NCI-H128 (cell line): Measurements from ENCODE around the gene PGM1.

ENCODE experiments used
- DNase-seq: peaks from one replicate; lab custom pipeline; 2025; ENCODE audit not compliant: unreplicated experiment; lab: John Stamatoyannopoulos, UW

Gene PGM1

DNA sequence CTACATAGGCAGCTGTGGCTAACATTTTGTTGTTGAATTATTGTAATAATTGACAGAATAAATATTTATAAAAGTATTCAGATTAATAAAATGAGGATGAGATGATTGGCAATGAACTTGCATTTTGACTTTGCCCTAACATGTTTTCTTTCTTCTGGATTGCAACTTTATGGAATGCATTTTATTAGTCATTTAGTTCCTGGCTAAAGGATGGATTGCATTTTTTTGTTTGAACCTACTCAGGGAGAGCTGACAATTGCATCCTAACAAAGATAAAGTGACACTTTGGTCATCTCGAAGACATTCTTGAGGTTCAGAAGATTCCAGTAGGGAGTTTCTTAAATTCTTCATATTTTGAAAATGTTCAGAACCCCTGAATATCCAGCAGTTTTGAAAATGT lies 37.5 kb downstream of the PGM1 start:
- no peak for DNase-seq

DNA sequence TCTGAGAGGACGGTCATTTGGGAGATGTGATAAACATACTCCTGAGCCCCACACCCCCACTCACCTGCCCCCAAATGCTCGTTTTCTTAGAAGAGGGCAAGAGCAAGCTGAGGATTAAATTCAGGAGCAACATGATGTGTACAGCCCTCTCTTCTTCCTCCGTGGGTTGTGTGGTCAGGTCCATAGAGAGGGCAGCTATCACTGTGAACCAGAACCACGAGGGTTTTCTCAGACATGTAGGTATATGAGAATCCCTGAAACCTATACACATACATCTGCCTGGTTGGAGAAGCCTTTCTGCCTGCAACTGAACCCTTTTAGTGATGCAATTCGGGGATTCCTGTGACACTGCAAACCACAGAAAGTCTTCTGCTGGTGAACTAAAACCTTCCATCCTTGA lies 38.9 kb downstream of the PGM1 start:
- no peak for DNase-seq

DNA sequence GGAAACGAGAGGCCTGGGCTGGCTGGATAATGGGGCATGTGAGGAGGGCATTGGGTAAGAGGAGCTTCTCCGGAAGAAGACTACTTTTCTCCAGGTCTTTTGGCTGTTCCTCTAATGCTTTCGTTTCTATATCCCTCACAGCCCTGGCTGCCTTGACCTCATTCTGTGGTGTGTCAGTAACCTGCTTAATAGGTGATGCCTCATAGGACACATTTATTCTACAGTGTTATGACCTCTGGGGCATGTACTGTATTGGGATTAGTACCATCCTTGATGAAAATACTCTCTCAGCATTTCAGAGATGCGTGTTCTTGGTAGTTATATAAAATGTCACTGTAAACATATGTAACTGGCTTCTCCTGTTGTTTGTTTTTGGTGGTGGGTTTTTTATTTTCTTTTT lies 40.1 kb downstream of the PGM1 start:
- no peak for DNase-seq

DNA sequence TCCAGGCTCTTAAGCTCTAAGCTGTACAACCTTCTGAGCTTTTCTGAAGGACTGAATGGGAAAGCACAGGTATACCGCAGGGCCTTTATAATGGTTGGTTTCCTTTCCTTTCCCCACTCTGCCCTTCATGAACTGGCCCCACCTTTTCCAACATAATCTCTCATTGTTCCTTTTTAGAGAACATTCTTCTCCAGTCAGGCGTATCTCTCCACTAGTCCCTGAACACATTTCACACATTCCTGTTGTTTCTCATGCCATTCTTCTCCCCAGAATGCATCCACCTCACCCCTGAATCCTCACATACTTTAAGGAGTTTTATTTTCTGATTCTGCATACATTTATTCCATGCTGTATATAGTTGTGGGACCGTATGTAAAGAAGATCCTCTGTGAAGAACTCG lies 41.3 kb downstream of the PGM1 start:
- no peak for DNase-seq

DNA sequence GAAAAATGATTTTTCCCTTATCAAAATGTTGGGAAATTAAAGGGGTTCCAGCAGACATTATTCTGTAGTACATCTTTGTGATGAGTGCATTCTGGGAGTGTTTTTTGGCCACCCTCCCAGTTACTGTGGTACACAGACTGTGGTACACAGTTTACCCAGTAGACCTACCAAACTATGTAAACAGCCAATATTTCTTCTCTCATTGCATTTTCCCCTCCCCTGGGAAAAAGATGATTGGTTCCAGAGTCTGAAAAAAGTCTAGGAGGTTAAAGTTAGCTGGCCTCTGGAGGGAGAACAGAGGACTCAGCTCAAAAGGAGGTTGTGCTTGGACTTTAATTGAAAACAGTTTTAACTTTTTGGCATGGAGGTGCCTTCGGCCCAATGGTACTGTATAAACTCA lies 42.5 kb downstream of the PGM1 start:
- no peak for DNase-seq

DNA sequence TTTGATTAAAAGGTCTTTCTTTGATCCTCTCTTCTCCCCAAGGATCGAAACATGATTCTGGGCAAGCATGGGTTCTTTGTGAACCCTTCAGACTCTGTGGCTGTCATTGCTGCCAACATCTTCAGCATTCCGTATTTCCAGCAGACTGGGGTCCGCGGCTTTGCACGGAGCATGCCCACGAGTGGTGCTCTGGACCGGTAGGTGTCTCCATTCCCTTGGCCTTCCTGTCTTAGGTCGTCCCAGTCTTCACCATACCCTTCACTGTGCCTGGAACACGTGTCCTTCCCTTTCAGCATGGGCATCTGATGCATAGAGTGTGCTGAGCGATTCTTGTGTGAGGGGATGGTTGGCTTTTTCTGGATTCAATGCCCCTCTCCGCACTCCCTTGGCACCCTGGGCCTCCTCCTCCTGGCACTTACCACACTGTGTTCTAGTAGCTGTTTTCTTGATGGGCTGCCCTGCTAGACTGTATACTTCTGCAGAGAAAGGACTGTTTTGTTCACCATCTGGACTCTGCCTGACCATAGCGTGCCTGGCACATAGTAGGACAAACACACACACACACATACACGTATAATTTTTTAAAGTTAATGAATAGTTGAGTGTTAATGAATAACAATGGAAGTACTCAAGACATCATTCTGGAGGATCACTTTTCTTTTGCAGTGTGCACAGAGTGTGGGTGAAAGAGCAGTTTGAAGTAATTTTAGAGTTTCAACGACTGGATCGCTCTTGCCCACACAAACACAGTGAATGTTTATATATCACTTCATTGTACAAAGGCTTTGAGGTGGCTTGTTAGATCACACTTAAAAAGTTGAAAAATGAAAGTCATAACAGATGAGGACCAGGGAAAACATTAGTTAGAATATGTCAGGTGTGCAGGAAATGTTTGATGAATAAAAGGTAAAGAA lies 43.2 kb downstream of the PGM1 start:
- no peak for DNase-seq

DNA sequence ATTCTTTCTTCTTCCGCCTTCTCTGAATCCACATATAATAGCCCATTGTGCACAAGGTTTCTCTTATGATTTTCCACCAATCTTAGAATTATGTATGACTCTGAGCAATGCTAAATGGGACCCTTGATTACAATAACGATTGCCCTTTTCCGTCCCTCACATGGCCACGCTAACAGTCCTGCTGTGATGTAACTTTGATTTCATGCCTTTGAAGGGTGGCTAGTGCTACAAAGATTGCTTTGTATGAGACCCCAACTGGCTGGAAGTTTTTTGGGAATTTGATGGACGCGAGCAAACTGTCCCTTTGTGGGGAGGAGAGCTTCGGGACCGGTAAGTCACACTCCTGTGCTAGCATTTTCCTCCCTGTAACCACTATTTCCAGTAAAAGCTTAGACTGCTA lies 45.3 kb downstream of the PGM1 start:
- DNase-seq, result no peak

DNA sequence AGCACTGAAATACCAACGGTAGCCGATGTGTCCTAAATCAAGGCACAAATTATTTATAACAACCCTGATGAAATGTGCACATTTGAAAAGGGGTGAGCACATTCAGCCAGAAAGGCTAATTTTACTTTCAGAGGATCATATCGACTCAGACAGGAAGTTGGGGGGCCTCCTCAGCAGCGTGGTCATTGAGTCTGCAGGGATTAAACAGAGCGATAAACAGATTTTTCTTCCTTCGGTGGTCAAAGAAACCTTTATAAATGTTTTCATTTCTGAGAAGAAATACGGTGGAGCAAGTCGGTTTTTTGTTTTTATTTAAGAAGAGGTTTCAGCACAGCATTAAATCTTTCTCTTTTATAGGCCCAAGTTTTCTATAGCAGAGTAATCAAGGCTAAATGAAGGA lies 45.7 kb downstream of the PGM1 start:
- no peak for DNase-seq

DNA sequence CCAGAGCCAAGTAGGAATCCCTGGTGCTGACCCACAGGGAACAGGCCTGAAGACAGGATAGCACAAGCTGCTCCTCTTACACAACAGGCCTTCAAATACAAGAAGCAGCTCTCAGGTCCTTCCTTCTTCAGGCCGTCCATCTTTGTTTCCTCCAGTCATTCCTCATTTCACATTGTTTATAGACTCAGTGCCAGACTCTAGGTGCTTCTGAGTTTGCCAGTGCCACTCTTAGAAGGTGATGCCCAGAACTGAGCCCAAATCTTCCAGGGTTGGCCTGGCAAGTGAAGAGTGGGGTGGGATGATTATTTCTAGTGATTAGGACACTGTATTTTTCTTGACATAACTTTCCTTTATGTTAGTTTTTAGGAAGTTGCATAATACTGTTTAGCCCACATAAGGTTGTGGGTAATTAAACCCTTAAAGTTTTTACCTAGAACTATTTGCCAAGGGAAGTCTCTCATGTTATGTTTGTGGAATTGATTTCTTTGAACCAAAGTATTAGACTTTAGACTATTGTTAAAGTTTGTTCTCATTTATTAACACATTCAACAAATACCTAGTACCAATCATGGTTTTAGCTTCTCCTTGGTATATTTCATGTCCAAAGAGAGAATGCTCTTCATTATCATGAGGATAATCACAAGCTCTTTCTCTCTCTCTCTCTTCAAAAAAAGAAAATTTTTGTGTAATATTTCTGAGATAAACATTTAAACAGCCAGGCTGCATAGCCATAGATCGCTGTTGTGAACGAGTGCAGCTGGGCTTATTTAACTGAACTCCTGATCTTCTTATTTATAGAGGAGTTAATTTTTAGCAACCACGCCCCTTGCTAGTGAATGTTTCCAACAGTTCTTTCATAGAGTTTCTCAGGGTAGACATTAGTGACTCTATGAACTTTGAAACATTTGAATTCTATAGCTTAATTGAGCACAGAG lies 47.7 kb downstream of the PGM1 start:
- DNase-seq, result no peak

DNA sequence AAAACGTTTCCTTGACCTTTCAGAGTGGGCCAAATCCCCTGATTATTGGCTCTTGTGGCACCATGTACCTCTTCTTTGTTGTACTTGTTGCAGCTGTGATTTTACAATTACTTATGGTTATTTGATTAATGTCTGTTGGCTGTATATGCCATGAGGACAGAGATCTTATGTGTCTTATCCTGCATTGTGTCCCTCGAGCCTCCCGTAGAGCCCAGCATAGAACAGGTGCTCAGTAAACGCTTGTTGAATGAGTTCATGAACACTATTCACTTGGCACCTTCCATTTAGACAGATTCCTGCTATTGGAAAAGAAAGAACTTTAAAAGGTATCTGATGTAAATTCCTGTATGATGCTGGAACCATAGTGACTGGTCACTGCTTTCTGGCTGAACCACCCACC lies 48.4 kb downstream of the PGM1 start:
- no peak for DNase-seq

DNA sequence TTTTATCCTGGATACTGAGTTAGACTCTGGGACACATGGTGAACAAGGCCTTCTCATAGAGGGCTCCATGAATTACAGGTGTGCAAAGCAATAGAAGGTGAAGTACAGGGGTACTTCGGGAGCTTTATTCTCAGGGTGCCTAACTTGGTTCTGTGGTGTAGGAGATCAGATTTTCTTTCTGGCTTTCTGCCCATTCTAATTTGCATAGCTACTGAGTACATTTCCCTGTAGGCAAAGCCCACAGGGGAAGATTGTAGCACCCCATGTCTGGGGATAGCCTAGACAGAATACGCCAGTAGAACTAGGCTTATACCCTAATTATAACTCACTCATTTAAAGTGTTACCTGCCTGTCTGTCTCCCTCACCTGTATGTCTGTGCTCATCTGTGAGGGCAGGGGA lies 49.7 kb downstream of the PGM1 start:
- no peak for DNase-seq

DNA sequence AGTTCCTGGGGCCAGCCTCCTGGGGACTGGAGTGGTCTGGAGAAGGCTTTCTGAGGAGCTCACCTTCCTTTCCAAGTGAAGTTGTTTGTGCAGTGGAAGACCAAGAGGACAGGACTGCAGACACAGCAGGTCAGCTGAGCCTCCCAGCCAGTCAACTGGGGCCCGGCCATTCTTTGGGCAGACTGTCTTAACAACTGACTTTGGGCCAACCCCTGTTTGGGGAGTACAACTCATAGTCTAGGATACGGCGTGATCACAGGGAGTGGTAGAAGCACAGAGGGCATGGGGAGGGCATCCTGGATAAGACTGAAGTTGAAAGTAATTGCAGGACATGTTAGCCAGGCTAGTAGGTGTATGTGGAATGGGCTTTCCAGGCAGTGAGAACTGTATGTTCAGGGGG lies 50.3 kb downstream of the PGM1 start:
- no peak for DNase-seq

DNA sequence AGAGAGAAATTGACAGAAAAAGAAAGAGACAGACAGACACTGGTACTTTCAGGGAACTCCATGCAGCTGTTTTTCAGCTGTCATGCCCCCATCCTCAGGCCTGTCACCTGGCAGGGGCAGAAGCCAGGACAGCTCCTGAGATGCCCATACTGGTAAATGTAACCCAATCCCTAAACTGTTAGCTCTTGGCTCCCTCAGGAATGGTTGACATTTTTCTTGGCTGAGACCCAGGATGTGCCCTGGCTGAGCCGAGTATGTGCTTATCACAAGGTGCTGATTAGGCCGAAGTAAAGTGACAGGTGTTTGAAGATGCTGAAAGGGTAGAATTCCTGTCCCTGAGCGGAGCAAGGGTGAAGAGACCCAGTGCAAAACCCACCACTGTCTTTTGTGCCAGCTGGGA lies 50.7 kb downstream of the PGM1 start:
- no peak for DNase-seq

DNA sequence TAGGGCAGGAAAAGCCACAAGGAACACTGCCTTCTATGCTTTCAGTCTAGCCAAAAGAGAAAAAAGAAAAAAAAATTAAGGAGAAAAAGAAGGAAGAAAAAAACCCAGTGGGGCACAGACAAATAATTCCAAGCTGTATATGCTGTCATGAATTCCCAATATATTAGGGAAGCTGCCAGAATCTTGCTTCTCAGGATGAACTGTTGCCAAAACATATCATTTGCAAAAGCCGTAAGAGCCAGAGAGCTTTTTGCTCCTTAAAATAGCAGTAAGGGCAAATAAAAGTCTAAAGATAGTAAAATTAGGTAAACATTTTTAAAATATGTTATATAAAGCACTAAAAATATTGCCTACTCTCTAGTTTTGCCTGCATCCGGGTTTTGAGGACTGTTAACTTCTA lies 52.1 kb downstream of the PGM1 start:
- DNase-seq, result no peak

DNA sequence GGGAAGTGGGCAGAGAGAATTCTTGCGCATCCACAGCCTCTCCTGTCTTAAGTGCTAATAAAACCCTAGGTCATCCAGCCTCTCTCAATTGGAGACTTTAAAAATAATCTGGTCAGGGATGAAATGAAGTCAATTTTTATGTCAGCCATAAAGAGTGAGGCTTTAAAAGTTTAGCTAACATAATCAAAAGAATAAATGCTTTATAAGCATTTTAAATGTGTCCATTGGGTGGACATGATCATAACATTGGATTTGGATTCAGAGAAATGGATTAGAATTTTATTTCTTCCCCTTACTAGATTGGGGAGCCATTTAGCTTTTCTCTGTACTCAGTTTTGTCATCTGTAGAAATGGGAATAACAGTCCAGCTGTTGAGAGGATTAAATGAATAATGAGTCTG lies 55.5 kb downstream of the PGM1 start:
- DNase-seq, result no peak

DNA sequence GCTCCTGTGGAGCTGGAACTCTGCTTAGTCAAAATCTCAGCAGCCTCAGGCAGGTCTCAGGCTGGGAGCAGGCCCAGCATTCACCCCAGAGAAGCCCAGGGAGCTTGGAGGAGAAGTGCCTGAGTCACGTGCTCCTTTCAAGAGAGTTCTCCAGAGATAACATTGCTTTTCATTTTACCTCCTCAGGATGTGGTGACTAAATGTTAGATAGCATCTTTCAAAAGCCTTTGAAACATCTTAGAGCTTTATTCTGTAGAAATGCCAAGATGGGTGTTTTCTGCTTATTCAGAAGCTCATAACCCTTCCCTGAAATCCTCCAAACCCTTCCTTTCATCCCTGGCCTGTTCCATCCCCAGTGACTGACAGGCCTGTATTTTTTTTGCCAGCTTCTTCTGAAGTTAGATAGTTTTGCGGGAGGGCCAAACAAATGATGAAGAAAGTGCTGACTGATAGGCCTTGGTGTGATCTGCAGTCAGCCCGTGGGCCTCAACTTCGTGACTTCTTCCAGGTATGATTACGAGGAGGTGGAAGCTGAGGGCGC lies 58.0 kb downstream of the PGM1 start:
- DNase-seq, result no peak

DNA sequence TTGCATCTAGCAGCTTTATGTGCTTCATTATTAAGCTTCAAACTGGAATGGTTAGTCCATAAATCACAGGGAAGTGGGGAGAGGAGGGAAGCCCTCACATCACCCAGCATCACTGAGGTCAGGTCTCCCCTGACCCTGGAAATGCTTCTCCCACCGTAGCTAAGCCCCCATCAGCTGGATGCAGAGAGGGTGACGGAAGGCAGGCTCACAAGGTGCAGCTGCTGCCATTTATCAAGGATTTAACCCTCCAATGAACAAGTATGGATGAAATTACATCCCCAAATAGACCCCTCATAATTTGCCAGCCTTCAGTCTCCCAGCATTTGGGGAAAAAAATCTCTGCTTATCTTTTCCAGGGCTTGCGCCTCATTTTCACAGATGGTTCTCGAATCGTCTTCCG lies 60.8 kb downstream of the PGM1 start:
- DNase-seq, result no peak

DNA sequence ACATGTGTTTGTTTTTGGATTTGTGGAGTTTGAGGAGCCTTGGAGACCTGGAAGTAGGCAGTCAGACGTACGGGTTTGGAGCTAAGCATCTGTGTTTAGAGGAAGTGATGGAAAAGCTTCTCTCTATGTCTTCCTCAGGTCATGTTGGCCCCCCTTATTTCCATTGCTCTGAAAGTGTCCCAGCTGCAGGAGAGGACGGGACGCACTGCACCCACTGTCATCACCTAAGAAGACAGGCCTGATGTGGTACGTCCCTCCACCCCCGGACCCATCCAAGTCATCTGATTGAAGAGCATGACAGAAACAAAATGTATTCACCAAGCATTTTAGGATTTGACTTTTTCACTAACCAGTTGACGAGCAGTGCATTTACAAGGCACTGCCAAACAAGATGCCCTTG lies 66.2 kb downstream of the PGM1 start:
- no peak for DNase-seq

DNA sequence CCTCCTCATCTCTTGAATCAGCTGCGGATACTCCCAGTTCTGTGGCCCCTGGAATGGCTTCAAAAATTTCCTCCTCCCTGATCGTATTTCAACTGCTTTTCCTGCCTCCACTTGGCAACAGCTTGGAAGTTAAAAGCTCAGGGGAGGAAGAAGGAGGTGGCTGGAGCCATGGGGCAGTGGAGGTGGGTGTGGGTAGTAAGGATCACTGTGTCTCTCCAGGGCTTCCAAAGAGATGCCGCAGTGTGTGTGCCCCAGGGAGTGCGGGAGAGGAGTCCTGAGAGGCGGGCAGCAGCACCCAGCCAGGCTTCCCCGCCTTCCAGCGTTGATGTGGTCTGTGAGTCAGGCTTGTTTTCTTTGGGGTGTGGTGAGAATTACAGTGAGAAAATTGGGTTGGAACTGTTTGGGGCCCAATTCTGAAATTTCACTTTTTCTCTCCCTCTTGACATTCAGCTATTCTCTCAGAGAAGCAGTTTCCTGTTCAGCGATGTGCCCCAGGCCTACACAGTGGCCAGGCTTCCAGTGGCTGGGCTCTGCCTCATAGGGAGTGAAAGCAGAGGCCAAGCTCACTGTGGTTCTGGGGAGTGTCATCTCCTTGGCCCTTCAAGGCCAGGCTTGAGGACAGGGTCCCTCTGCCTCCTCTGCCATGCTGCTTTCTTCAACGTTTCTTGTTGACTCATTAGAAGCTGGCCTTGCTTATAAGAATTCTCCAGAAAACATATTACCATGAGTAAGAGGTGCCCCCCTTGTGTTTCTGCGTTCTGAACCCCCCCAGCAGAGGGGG lies 69.0 kb downstream of the PGM1 start:
- DNase-seq, result no peak

DNA sequence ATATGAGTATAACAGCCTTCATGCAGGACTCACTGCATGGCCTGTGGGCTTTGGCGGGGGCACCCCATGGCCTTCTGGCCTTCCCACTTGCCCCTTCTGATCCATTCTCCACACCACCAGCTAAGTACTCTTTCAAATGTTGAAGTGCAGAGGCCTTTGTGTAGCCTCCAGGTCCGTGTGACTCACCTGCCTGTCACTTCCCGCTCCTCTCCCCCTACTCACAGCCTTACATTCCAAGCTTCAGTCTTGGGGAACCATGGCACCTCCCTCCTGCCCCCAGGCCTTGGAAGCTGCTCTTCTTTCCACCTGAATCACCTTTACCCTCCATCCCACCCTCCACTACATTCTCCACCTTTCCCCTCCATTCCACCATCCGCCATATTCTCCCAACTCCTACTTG lies 69.6 kb downstream of the PGM1 start:
- no peak for DNase-seq

DNA sequence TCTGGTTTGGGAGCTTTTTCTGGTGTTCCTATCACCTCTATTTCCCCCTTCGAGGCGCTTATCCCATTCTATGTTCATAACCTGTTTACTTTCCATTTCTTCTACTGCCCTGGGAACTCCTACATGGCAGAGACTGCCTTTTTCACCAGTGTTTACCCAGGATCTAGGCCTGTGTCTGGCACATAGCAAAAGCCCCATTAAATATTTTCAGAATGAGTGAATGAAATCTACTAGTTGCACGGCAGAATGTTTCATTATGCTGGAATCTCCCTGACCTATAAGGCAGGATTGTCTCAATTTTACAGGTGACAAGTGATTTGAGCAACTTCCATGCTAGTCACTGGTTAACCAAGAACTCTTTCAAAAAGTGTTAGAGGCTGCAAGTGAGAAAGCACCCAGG lies 70.1 kb downstream of the PGM1 start:
- no peak for DNase-seq
